ENCODE measurements around the gene BPGM.
"Not testable (repeated sequence)": the region's sequence is repeated elsewhere in the genome, so short reads cannot be mapped to it uniquely, and the experiment has no call there.

The BPGM gene

GRCh38 chr7:134632052-134632451, 14.6 kb upstream of the BPGM start:
- no peak for DNase-seq (ENCODE audit: low spot score)

DNA sequence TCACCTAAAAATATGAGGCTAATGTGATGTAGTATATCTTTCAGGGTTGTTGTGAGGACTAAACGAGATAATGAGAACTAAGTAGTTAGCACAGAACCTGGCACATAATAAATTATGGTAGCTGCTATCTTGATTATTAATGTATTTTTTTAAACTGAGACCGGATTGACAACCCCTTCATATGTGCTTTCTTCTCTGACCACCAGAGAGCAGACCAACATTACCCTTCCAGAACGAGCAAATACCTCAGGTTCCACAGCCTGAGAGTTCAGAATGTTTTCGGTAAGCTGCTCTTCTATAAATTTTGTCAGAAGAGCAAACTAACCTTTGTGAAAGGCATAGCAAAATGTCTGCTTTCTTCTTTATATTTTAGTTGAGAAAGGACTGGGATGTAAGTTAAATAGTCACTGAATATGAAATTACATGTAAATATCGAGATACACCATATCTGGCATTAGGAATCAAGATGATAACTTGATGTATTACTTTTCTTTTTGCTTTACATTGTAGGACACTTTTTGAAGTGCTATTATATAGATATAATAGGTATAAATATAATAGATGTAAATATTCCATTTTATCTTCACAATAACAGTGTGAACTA, 13.6 kb upstream of the BPGM start:
- DNase-seq (ENCODE audit: low spot score): peak; percentile 60

- DNase-seq (ENCODE audit: low spot score): no peak
Measured at GRCh38 chr7:134636008-134636449, 10.6 kb upstream of the BPGM start.

DNA sequence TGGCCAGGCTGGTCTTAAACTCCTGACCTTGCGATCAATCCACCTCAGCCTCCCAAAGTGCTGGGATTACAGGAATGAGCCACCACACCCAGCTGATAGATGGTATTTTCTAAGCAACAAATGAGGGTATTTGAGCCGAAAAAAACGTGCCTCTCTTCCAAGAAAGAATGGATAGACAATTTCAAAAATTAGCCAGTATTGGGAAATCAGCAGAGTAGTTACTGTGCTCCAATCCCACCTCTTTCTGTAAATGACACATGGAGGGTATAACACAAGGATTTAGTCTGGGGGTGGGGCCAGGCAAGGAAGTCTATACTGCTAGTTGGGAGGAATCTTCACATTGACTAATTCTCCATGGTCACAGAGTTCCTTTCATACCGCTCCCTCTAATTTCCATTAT, 9.2 kb upstream of the BPGM start:
- DNase-seq (ENCODE audit: low spot score): no peak

DNA sequence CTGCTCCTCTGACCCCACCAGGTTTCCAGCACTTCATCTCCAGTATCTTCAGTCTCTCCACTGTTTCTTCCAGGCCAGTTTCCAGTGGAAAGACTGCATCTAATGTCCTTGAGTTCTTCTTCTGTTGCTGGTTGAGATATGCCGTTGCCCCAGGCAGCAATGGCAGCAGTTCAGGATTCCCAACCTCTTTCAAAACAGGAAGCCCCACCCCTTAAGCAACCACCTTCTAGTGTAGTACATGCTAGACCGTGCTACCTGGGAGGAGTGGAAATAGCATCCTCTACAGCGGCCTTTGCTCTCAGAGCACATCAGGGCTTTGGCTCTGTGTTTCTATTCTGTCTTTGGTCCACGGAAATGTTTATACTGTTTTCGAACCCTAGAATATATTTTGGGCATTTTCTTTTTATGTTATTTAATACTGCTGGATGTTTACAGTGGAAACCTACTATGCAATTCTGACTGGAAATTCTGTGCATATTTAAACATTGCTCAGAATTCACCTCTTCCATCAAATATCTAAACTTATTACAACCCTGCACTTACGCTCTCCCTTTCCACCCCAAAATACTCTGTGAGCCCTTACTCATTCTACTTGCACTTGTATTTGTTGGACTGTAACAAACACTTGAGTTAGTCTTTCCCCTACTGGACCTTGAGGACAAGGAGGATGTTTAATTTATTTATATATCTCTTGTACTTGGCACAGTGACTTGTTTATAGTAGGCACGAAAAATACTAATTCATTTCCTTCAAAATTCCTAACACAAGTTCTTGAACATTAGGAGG, 8.5 kb upstream of the BPGM start:
- DNase-seq (ENCODE audit: low spot score): no peak

- no peak for DNase-seq (ENCODE audit: low spot score)
Measured at GRCh38 chr7:134639061-134639460, 7.6 kb upstream of the BPGM start.

GRCh38 chr7:134639683-134640279, 6.9 kb upstream of the BPGM start:
- DNase-seq (ENCODE audit: low spot score): no peak

DNA sequence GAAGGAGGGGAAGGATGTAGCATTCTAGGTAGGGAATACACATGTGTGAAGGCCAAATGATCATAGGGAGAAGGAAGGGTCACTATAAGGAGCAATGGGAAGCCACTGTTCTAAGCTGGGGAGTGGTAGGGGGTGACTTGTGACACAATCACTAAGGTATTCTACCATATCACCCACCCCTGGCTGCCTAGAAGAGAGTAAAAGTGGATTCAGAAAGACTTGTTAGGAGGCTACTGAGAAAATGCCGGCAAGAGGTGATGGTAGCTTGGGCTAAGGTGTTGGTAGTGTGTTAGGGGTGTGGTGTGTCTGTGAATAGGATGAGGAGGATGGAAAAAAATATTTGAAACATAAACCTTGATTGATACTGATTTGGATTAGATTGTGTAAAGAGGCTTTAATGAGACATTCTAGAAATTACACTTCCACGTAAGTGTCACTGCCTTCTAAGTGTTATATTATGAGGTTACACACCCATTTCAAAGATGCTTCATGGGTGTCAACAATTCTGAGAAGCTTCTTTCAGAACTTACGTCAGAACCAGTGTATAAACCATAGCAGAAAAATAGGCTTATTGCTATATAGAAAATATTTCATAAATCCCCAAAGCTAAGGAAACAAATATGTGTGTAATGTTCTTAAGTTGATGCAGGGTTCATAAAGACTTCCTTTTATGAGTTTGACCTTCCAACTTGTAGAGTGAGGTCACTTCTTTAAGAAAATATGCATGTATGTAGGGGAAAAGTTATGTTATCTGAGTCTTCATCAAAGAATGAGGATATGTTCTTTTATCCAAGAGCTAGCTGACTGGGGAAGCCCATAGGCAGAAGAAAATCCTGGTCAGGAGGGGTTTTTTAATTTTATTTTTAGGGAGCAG, 5.6 kb upstream of the BPGM start:
- DNase-seq (ENCODE audit: low spot score): no peak

GRCh38 chr7:134641981-134642380, 4.7 kb upstream of the BPGM start:
- not testable (repeated sequence) for DNase-seq (ENCODE audit: low spot score)

- no peak for DNase-seq (ENCODE audit: low spot score)
Measured at GRCh38 chr7:134643131-134643530, 3.5 kb upstream of the BPGM start.

GRCh38 chr7:134645478-134645877, 1.2 kb upstream of the BPGM start:
- DNase-seq (ENCODE audit: low spot score): no peak

DNA sequence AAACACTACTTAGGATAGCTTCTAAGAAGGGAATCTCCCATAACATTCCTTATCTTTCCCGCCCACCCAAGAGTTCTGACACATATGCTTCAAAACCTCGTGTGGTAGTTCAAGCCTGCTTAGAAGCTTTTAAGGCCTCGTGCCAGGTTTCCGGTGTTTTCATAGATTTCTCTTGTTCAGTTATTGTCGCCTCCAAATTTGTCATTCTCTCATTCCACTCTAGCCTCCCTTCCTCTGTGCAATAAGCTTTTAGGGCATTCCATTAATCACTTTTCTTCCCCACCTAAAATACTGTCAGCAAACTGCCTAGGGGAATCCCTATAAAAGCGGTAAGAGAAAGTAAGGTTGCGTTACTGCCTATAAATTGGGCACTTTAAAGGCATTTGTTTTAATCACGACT, 718 bp upstream of the BPGM start:
- DNase-seq (ENCODE audit: low spot score): no peak

- DNase-seq (ENCODE audit: low spot score): no peak
Measured at GRCh38 chr7:134648456-134648855, 1.8 kb downstream of the BPGM start.

GRCh38 chr7:134649226-134649775, 2.6 kb downstream of the BPGM start:
- no peak for DNase-seq (ENCODE audit: low spot score)

- no peak for DNase-seq (ENCODE audit: low spot score)
Measured at GRCh38 chr7:134651991-134652390, 5.3 kb downstream of the BPGM start.

- no peak for DNase-seq (ENCODE audit: low spot score)
Measured at GRCh38 chr7:134654104-134654775, 7.6 kb downstream of the BPGM start.

DNA sequence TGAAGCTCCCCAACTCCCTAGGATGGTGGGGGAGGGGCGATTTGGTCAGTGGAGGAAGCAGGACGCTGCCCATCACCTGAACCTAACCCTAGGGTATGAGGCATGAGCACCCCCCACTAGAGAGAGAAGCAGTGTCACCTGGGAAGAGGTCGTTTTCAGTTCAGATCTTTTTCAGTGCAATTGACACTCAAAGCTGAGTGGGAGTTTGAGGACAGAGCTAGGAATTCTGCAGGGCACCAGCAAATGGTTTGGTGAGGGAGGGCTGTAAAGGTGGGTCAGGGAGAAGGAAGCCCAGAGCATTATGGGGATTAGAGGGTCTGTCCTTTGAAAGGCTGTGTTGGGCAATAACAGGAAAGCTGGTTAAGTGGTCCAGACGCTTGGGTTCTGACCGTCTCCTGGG, 10.9 kb downstream of the BPGM start:
- no peak for DNase-seq (ENCODE audit: low spot score)

- no peak for DNase-seq (ENCODE audit: low spot score)
Measured at GRCh38 chr7:134660242-134660785, 13.7 kb downstream of the BPGM start.

GRCh38 chr7:134660961-134661376, 14.3 kb downstream of the BPGM start:
- DNase-seq (ENCODE audit: low spot score): no peak

DNA sequence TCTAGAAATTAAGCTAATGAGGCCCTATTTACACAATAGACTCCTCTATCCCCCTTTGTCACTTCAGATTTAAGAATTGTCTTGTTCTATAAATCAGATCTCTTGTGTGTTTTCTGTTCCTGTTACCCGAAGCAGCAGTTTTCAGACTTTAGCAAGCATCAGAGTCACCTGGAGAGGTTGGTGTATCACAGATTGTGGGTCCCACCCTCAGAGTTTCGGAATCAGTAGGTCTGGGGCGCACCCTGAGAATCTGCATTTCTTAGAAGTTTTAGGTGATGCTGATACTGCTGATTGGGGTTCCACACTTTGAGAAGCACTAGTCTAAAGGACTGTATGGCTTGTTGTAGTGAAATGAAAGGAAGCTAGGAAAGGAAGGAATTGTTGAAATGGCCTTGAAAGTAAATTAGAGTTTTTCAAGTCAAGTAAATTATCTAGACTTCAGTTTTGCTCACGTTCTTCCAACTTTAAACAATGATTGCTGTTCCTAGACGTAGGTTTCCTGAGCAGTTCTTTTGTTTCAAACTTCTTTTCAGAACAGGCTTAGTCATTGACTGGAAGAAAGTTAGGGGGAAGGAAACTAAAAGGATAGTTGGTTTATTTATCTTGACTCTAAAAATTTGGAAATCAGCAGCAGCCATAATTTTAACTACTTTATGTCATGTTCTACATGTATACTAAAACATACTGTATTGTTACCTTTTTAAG, 15.7 kb downstream of the BPGM start:
- no peak for DNase-seq (ENCODE audit: low spot score)

GRCh38 chr7:134662871-134663205, 16.2 kb downstream of the BPGM start:
- DNase-seq (ENCODE audit: low spot score): no peak

All from iPS-NIHi11 (cell line).